Central memory CD4-positive, alpha-beta T cell (primary cell): ENCODE data around the gene NAA20.

Source experiments
- DNase-seq: peaks from one replicate; pipeline ENCODE4 v3.0.0; 2022

The NAA20 gene

DNA sequence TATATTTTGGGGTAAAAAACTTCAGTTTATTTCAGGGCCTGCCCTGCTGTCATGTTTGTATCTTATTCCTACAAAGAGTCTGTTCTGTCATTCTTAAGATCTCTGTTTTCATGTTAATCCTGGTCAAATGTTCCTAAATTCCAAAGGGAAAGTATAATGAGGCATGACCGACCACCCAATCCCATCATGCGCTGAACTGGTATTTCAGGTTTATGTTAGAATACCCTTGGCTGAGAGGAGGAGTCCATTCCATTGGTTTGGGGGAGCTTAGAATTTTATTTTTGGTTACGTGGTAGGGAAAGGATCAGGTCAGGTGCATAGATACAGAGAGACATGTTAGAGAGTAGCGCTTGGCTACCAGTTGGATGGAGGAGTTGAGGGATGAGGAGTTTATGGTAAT, 60.9 kb downstream of the NAA20 start:
- no peak for DNase-seq

DNA sequence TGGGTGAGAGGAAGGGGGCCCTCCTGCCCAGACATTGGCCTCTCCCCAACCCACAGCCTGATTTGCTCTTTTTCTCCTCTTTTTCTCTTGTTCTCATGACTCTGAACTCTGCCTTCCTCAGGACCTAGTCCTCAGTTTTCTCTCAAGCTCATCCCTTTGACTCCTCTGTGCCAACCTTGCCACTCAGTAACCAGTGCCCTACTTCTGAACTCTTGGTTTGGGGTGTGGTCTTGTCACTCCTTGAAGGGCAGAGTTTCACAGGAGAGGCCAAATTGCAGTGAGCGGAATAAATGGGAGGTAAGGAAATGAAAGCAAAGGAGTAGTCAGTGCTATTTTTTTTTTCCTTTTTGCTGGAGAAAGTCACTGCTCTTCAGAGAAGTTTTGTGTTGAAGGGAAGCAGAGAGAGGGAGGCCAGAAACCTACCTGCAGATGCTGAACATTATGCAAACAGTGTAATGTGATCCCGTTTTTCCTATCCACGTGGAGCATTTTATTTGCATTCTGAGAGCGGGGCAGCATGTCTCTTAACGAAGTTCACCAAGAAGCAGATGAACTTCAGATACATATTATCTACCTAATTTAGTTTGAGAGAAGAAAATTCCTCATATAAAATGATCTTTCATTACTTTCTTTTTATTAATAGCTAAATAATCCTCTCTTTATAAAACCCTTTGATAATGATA, 62.1 kb downstream of the NAA20 start:
- no peak for DNase-seq
